NCI-H2196 treated with DMSO at 0.1 percent for 48 hours (cell line): Measurements from ENCODE around the gene CHD1.

ENCODE experiments used
- DNase-seq: peaks from one replicate; lab custom pipeline; 2025; ENCODE audit not compliant: unreplicated experiment; lab: John Stamatoyannopoulos, UW

The CHD1 gene

GRCh38 chr5:98936948-98937715, 8.3 kb upstream of the CHD1 start:
- DNase-seq, result no peak

- no peak for DNase-seq
These were observed 6.4 kb upstream of the CHD1 start for GRCh38 chr5:98935206-98935605.

DNA sequence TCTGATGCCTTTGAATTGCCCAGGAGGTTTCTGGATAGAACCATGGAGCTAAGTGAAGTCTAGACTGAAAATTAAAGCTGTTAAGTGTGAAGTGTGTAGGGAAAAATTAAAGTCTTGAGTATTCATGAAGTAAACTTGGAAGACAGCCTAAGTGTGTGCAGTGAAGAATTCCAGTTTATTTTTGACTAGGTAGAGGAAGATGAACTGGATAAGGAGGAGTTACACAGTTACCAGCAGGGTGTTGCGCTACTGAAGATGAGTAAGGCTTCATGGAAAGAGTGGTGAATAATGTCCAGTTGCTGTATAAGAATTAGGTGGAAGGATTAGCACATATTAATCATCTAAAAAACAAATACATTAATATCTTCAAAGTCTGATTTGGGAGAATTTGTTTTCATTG, 5.7 kb upstream of the CHD1 start:
- no peak for DNase-seq

DNA sequence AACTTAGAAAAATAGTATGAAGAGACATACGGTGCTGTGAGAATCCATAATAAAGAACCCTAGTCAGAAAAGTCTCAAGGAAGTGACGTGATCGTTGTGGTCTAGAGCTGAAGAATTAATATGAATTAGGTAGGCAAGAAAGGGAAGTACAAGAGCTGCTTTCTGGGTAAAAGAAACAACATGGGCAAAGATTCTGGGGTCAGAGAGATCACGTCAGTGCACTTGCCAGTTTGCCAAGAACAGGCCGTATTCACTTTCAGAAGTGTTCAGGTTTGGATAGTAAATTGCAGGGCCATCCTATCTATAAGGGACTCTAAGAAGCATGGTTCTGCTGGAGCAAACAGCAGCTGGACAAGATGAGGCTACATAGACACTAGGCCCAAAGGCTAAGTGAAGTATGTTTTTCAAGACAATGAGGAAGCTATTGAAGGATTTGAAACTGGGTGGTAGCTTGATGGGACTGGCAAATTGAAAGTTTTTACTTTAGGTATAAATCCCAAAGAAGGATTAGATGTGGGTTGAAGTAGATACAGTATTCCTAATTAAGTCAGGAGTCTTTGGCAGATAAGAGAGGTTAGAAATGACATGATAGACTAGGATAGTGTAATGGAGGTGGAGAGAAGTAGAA, 4.8 kb upstream of the CHD1 start:
- DNase-seq, result no peak

- DNase-seq, result no peak
These were observed 2.4 kb upstream of the CHD1 start for GRCh38 chr5:98930972-98931762.

DNA sequence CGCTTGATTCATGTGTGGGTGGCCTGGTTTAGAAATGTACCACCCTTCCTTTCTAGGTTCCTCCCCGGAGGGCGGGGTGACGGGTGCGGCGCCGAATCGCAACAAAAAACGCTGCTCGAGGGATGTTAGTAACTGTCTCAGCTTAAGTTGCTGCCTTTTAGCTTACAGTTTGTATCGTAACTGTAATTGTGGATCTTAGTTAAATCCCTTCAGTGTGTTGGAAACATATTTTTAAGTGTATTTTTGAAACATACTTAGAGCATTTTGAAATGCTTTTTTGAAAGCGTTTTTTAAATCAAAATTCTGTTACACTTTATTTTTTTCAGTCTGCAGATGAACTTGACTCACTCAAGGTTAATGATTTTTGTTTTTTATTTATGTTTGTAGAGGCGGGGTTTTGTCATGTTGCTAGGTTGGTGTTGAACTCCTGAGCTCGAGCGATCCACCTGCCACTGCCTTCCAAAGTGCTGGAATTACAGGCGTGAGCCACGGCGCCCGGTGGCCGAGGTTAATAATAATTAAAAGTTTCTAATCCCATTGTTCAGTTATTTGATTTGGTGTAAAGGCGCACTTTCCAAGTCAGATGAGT, 997 bp upstream of the CHD1 start:
- no peak for DNase-seq

GRCh38 chr5:98927989-98928872, 576 bp downstream of the CHD1 start:
- no peak for DNase-seq

DNA sequence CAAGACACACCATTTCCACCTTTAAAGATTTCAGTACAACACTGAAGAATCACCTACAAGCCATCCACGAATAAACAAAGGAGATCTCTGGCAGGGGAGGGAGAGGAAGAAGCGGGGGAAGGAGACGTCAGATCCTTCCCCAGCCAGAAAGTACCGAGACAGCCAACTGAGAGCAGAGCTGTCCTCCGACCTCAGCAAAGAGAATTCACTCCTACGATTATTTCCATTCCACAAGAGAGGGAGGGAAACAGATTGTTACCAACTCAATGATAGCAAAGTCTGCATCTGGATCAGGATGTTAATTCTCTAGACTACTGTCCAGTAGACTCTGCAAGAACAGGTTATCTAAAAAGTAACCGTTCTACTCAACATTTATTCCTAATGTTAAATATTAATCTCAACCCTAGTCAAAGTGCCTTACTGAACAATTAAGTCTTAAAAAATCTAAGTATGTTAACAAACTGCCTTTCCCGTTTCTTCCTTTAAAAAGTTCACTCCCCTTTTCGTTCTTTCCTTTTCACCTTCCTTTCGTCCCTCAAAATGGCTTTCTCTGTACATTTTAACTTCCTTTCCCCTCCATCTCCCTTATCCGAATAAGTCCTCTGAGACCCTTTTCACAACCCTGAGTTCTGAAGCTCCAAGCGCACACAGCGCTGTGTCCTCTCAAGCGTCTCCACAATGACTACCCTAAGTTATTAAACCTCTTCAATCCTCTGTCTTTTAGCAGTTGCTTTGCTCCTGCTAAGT, 1.4 kb downstream of the CHD1 start:
- peak; percentile 37 for DNase-seq

DNA sequence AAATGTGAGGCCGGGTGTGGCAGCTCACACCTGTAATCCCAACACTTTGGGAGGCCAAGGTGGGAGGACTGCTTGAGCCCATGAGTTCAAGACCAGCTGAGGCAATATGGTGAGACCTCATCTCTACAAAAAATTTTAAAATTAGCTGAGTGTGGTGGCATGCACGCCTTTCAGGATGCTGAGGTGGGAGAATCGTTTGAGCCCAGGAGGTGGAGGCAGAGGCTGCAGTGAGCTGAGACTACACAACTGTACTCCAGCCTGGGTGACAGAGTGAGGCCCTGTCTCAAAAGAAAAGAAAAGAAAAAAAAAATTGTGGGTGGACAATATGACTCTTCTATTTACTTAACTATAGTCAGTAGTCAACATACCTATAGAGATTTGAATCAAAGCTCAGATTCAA, 4.8 kb downstream of the CHD1 start:
- DNase-seq, result no peak

GRCh38 chr5:98921947-98922505, 6.8 kb downstream of the CHD1 start:
- no peak for DNase-seq

DNA sequence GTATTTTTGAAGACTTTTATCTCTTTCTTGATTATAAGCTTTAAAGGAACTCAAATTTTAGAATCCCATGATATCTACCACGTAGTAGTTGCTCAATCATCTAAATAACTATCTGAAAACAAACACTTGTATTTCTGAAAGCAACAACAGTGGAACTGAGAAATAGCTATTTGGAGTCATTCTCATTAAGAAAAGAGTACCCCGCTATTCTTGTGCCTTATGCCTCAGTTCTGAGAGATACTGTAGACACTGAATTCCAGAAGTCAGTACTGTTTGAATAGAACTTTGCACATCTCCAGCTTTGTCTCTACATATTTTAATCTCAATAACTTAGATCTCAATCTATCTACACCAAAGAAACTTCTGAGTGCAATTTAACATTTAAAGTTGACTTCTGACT, 11.4 kb downstream of the CHD1 start:
- no peak for DNase-seq

GRCh38 chr5:98916540-98916939, 12.3 kb downstream of the CHD1 start:
- DNase-seq, result no peak

DNA sequence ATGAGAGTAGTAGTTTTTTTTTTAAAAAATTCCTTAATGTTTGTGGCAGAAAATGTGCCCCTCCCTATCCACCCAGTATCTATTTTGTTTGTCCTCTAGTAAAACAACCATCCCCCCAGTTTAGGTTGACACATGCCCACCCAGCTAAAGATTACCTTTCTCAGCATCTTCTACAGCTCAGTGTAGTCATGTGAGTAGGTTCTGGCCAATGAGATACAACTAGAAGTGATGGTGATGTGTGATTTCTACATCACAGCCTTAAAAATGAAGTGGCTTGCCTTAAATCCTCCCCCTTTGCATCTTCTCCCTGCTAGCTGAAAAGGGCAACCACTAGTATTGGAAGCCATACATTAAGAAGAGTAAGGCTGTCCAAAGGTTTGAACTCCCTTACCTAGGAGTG, 14.9 kb downstream of the CHD1 start:
- no peak for DNase-seq

- DNase-seq, result no peak
These were observed 17.3 kb downstream of the CHD1 start for GRCh38 chr5:98911280-98912040.

- DNase-seq, result no peak
These were observed 19.4 kb downstream of the CHD1 start for GRCh38 chr5:98909363-98909762.

- no peak for DNase-seq
These were observed 20.9 kb downstream of the CHD1 start for GRCh38 chr5:98907951-98908350.

GRCh38 chr5:98906756-98907355, 22.0 kb downstream of the CHD1 start:
- no peak for DNase-seq

GRCh38 chr5:98905857-98906688, 22.7 kb downstream of the CHD1 start:
- no peak for DNase-seq
